Measurements from ENCODE around the gene LYSMD4.

DNA sequence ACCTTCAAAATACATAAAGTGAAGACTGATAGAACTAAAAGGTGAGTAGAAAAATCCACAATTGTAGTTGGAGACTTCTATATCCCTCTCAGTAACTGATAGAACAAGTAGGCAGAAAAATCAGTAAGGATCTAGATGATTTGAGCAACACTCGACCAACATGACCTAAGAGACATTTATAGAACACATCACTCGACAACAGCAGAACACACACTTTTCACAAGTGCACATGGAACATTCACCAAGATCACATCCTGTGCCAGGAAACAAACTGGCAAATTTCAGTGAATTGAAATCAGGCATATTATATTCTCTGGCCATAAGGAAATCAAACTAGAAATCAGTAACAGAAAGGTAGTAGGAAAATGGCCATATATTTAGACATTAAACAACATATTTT is 37.1 kb downstream of the LYSMD4 start:
- TF ChIP-seq, protein P1, sequence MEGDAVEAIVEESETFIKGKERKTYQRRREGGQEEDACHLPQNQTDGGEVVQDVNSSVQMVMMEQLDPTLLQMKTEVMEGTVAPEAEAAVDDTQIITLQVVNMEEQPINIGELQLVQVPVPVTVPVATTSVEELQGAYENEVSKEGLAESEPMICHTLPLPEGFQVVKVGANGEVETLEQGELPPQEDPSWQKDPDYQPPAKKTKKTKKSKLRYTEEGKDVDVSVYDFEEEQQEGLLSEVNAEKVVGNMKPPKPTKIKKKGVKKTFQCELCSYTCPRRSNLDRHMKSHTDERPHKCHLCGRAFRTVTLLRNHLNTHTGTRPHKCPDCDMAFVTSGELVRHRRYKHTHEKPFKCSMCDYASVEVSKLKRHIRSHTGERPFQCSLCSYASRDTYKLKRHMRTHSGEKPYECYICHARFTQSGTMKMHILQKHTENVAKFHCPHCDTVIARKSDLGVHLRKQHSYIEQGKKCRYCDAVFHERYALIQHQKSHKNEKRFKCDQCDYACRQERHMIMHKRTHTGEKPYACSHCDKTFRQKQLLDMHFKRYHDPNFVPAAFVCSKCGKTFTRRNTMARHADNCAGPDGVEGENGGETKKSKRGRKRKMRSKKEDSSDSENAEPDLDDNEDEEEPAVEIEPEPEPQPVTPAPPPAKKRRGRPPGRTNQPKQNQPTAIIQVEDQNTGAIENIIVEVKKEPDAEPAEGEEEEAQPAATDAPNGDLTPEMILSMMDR (IDR thresholded peaks at IDR 0.05; ENCODE audit: borderline replicate concordance, extremely low read depth, low read length, poor library complexity, severe bottlenecking): no peak
- TF ChIP-seq EZH2 (IDR thresholded peaks at IDR 0.05; ENCODE audit: borderline replicate concordance, low read depth, low read length, severe bottlenecking): no peak
